AG20443 (cell line): Measurements from ENCODE around the gene LRP1B.

Experiments used
- DNase-seq: peaks from one replicate; pipeline ENCODE4 v3.0.0; 2012; ENCODE audit warnings: low spot score, mixed read lengths

The LRP1B gene

DNA sequence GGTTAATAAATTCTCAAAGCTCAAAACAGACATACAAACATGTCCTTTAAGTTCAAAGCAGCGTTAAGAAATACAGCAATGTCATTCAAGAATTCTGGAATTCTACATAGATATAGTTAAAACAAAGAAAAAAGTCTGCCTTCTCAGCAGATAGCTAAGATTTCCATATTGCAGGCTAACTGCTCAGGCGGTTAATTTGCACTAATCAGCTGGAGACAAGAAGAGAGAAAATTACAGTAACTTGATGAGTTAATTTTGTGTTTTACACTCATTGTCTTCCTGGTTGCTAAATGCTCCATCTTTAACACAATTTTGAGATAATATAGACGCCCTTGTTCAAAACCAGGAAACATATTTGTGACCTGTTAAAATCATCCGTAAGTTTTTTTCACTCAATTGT, 1012.0 kb downstream of the LRP1B start:
- DNase-seq: no peak

DNA sequence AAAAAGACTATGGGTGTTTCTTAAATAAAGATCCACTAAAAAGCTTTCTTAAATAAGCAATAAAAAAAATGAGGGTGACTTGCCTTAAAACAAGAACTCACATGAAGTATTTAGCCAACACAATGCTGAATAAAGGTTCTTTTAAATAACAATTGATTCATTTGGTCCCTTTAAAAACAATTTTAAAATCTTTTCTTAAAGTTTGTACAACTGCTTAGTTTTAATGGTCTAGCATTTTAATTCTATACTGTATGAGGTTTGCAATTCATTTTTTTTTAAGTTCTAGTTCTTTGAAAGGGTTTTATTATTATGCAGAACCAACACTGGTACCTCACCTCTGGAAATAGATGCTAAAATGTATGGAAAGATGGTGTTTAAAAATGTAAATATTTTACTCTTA, 1017.5 kb downstream of the LRP1B start:
- DNase-seq: no peak

DNA sequence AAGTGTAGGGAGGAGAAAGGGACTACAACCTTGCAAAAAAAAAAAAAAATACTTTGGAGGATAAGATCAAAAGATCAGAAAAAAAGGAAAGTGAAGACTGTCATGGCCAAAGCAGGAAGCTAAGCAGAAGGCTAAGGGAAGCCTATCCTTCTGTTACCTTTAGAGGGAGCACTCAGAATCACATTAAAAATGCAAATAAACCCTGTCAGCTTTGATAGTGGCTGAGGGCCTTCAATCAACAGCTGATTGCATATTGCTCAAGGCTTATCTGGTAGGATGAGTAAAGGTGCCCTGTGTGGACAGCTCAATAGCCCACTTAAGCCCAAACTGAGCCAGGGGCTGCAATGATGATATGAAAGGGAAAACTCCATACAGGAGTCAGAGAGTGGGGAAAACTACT, 1021.2 kb downstream of the LRP1B start:
- no peak for DNase-seq

DNA sequence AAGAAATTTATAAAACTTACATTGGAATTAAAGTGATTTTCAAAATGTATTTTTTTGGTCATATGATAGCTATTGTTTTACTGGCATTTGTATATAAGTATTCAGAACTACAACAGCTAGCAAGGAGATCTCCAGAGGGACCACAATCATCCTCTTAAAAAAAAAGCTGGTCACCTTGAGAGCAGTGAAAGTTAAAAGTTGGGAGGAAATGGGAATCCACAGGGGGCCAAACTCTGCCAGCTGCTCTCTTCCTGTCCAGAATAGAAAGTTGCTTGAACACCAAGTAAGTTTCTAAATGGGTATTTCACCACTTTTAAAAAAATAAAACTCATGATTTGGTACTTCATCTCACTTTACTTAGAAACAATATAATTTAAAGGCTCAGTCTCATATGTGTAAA, 1025.1 kb downstream of the LRP1B start:
- no peak for DNase-seq

- DNase-seq: no peak
Observed at GRCh38 chr2:141103216-141103615, 1027.6 kb downstream of the LRP1B start.

GRCh38 chr2:141079231-141079630, 1051.6 kb downstream of the LRP1B start:
- no peak for DNase-seq

DNA sequence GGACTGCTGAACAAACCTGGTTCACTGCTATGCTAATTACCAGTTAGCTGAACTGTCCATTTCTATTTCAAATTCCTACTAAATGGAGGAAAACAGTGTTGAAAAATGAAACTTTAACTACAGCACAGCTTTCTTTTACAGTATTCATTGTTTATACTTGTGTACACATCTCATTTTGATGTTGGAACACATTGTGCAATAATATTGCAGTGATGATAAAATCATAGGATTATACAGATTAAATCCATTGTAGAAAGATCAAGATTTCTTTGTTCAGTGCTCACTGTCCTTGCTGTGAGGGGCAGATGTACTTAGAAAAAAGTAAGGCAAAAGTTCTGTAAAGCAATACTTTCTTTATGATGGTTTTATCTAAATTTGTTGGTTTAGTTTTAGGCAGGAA, 1055.1 kb downstream of the LRP1B start:
- no peak for DNase-seq

DNA sequence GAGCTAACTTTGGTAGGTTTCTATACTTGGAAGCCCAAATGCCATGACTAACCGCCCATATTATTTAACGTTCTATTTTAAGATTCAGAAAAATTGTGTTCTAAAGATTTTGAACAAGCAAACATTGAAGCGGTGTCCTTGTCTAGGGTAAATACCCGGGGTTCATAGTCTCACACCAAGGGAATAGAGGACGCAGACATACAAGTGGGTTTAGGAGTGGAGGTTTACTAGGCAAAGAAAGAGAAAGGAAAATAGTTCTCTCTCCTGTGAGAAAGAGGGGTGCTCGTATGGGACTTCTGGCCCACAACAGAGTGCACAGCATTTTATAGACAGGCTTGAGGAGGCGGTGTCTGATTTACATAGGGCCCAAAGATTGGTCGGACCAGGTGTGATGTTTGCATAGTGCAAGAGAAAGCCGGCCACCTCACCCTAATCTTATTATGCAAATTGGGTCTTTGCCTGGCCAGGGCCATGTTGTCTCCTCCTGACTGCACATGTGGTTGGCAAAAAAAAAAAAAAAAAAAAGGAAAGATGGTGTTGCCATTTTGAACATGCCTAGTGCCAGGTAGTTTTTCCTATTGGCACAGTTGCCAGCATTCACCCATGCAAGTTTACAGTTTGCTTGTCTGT, 1062.6 kb downstream of the LRP1B start:
- no peak for DNase-seq

DNA sequence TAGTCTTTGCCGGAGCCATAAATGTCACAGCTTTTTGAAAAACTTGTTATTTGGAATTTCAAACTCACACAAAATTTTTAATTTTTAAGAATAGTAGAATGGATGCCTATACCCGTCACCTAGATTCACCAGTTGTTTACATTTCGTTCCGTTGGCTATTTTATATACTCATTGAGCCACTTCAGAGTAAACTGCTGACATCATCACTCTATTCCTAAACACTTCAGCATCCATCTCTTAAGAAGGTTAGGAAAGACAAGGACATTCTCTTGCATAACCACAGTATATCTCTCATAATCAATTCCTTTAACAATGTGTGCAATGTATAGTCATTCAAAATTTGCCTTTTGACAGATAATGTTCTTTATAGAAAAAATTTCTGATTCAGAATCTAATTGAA, 1065.8 kb downstream of the LRP1B start:
- no peak for DNase-seq

- DNase-seq: no peak
Observed at GRCh38 chr2:141063406-141063805, 1067.4 kb downstream of the LRP1B start.

- DNase-seq: no peak
Observed at GRCh38 chr2:141062443-141062842, 1068.4 kb downstream of the LRP1B start.

- DNase-seq: no peak
Observed at GRCh38 chr2:141062031-141062430, 1068.8 kb downstream of the LRP1B start.

DNA sequence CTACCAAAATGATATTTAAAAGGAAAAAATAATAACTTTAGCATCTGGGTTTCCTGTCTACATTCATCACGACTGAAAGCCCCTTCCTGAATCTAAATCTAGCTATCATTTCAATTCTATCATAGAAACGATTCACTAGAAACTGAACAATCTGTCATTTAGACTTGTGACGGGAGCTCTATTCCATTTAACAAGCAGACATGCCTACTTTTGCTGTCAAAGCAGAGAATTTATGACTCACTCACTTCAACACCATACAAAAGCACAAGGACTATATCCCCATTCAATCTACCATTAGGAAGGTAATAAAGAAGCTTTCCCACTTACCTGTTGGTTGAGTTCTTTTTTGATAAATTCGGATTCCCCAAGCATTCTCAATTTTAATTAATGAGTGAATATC, 1072.3 kb downstream of the LRP1B start:
- DNase-seq: no peak

DNA sequence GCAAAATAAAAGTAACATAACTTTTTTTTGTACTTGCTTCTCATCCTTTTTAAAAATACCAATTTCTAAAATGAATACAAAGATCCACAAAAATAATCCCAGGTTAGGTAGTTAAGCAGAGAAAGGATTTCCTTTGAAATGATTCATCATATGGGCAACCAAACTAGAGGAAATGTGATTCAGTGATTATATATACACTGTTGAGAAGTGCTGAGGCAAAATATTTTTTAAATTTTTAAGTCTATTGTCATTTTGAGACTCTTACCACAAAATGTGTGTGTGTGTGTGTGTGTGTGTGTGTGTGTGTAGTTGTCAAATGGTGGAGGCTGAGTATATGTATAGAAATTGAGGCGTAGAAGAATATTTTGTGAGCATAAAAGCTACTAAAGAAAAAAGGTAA, 1075.3 kb downstream of the LRP1B start:
- DNase-seq: peak; percentile 29

GRCh38 chr2:141048951-141049350, 1081.9 kb downstream of the LRP1B start:
- no peak for DNase-seq

DNA sequence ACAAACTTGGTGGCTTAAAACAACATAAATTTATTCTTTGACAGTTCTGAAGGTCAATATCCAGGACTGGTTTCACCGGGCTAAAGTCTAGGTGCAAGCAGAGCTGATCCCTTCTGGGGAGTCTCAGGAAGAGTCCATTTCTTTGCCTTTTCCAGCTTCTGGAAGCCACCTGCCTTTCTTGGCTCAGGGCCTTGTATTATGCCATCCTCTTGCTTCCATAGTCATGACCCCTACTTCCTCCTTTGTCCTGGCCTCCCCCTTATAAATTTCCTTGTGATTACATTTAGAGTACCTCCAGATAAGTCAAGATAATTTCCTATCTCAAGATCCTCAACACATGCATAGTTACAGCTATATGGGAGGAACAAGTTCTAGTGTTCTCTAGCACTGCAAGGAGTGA, 1089.5 kb downstream of the LRP1B start:
- no peak for DNase-seq

DNA sequence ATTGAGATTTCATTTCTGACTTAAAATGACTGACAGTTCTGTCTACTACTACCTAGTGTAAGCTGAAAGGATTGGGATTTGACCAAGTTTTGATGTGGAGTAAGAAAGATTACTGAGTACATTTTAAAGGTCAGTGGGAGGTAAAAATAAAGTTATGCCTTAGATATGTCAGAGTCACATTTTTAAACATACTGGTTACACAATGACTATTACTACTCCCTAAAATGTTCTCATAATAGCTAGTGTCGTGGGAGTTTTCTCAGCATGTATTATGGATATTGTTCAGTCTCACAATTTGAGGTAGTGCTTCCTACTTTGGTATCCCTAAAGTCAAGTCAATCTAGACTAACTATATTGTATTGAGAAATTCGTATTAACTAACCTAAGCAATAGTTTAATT, 1092.5 kb downstream of the LRP1B start:
- no peak for DNase-seq

DNA sequence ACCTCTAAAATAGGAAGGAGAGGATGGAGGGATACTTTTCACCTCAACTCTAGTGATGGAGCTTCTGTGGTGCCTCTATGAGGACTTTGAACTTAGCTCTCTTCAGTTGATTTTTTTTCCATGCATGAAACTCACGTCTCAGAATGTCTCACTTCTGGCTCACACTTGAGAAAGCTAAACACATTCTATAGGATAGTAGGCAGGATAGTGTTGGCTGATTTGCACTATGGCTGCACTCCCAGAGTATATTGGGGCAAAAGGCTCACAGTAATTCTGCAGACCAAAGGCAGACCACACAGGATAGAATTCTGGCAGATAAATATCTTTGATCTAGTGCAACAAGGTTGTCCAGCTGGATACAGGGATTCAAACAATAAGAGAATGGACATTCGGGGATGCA, 1093.5 kb downstream of the LRP1B start:
- no peak for DNase-seq

- no peak for DNase-seq
Observed at GRCh38 chr2:141035846-141036420, 1094.9 kb downstream of the LRP1B start.

DNA sequence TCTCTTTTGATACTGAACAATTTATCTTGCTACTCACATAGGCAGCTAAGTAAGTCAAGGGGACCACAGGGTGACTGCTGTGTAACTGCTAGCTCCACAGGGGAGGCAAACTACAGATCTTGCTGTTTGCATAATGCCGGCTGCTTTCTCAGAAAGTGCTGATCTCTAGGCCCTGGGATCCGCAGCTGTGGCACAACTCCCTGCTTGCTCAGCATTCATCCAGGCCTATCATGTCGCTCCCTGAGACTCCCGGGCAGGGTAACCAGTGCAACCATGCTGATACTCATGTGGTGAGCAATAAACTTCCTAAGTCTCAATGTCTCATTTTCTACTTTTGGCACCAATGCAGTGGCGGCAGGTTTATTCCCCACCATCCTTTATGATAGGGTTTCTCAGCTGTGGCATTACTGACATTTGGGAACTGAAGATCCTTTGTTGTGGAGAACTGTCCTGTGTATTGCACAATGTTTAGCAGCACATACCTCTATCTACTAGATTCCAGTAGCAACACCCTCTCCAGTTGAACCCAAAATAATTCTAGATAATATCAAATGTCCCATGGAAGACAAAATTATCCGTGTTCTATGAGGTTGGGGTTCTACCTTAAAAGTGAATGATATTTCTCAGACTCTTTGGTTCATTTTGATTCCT, 1101.3 kb downstream of the LRP1B start:
- no peak for DNase-seq

- DNase-seq: no peak
Observed at GRCh38 chr2:141027221-141027620, 1103.6 kb downstream of the LRP1B start.

- DNase-seq: no peak
Observed at GRCh38 chr2:141021611-141022010, 1109.2 kb downstream of the LRP1B start.

DNA sequence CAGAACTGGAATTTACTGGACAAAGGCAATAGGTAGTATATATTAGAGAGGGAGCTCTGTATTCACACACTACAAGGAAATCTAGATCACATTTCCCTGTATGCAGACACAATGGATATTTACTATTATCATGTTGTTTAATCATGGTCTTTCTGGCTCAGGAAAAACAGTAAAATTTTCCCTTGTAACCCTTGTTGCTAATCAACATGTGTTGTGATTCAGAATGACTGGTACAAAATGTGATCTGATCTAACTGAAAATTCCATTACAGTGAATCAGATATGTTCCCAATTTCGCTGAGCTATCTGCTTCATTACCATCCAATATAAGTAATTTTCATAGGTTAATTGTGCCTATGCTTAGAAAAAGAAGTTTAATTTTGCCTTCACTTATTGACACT, 1109.7 kb downstream of the LRP1B start:
- DNase-seq: peak; percentile 36

- no peak for DNase-seq
Observed at GRCh38 chr2:141020346-141020745, 1110.5 kb downstream of the LRP1B start.
